Peyer's patch (tissue), 4 donors: ENCODE measurements around the gene KRTAP12-2.

ENCODE experiments used
- POLR2A ChIP-seq, 2 donors: fragments of 450-650 bp; IDR thresholded peaks; one replicate each; pipeline ENCODE4 v1.5.1; 2017; ENCODE audit warnings: antibody characterized with exemption in 2 of 2, mild to moderate bottlenecking in 2 of 2, moderate library complexity in 2 of 2
- TF ChIP-seq, protein P1 (sequence below), 6 experiments: fragments of 450-650 bp in 4 of 6; fragments of 200-600 bp in 2 of 6; sonication (generic) in 1 of 6; IDR thresholded peaks; one replicate each; pipeline ENCODE4 v1.5.1; 2017 to 2019; ENCODE audit warnings: antibody characterized with exemption in 6 of 6, mild to moderate bottlenecking in 3 of 6, moderate library complexity in 1 of 6

- TF ChIP-seq, protein P1, sequence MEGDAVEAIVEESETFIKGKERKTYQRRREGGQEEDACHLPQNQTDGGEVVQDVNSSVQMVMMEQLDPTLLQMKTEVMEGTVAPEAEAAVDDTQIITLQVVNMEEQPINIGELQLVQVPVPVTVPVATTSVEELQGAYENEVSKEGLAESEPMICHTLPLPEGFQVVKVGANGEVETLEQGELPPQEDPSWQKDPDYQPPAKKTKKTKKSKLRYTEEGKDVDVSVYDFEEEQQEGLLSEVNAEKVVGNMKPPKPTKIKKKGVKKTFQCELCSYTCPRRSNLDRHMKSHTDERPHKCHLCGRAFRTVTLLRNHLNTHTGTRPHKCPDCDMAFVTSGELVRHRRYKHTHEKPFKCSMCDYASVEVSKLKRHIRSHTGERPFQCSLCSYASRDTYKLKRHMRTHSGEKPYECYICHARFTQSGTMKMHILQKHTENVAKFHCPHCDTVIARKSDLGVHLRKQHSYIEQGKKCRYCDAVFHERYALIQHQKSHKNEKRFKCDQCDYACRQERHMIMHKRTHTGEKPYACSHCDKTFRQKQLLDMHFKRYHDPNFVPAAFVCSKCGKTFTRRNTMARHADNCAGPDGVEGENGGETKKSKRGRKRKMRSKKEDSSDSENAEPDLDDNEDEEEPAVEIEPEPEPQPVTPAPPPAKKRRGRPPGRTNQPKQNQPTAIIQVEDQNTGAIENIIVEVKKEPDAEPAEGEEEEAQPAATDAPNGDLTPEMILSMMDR (IDR thresholded peaks at IDR 0.05): no peak
- no peak for TF ChIP-seq POLR2A (IDR thresholded peaks at IDR 0.05)
These were observed 28.9 kb upstream of the KRTAP12-2 start for GRCh38 chr21:44695641-44696040.
